Mesodermal cell (in vitro differentiated cells): Measurements from ENCODE around the gene OR1K1.
"Not testable (repeated sequence)": the region's sequence is repeated elsewhere in the genome, so short reads cannot be mapped to it uniquely, and the experiment has no call there.

Source experiments
- H3K27ac ChIP-seq: 2 replicates; pipeline ENCODE4 v1.7.0; 2013; ENCODE audit warnings: mild to moderate bottlenecking, low read depth, low read length, moderate library complexity; ENCODE audit not compliant: severe bottlenecking
- H3K36me3 ChIP-seq: 2 replicates; pipeline ENCODE4 v1.7.1; 2013; ENCODE audit warnings: mild to moderate bottlenecking, low read length, moderate library complexity; ENCODE audit not compliant: control insufficient read depth, insufficient read depth
- H3K4me1 ChIP-seq: one replicate; pipeline ENCODE4 v1.7.1; 2013; ENCODE audit warnings: mild to moderate bottlenecking, low read length; ENCODE audit not compliant: insufficient read depth, control insufficient read depth, poor library complexity, severe bottlenecking
- H3K4me3 ChIP-seq: 2 replicates; pipeline ENCODE4 v1.7.0; 2013; ENCODE audit warnings: low read length, control low read depth, mild to moderate bottlenecking; ENCODE audit not compliant: insufficient read depth, poor library complexity, severe bottlenecking; ENCODE audit errors: extremely low read depth
- H3K9me3 ChIP-seq: 2 replicates; pipeline ENCODE4 v1.7.1; 2013; ENCODE audit warnings: mild to moderate bottlenecking, low read length, moderate library complexity; ENCODE audit not compliant: control insufficient read depth
- WGBS, 2 experiments: methylation state at CpG; one replicate each; pipeline ENCODE4 v1.1.5; 2013; ENCODE audit warnings: missing lambda C conversion rate in 2 of 2; ENCODE audit not compliant: insufficient coverage in 2 of 2; 5-methylcytosine and 5-hydroxymethylcytosine counted together

Gene OR1K1

DNA sequence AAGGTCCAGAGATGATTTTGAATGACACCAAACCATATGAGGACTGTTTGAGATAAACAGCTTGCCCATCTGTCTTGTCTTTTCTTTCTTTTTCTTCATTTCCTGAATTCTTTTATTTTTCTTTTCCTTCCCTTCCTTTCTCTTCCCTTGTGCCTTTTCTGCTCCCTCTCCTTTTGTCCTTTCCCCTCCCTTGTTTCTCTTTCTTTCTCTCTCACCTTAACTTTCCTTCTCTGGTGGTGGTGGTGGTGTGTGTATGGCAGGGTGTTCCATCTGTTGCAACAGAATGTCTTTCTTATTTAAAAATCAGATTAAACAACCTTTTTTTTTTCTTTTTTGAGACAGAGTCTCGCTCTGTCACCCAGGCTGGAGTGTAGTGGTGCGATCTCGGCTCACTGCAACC lies 32.3 kb downstream of the OR1K1 start:
- no peaks in the 10 kb centered on the region for H3K9me3 ChIP-seq
- WGBS, 2 experiments = 93 to 95% methylated on average over 3 of the region's 3 CpGs
- no peaks in the 10 kb centered on the region for H3K4me1 ChIP-seq
- H3K27ac ChIP-seq = no peak overlapping the region
- no peaks in the 10 kb centered on the region for H3K36me3 ChIP-seq
- H3K4me3 ChIP-seq = no peak overlapping the region

DNA sequence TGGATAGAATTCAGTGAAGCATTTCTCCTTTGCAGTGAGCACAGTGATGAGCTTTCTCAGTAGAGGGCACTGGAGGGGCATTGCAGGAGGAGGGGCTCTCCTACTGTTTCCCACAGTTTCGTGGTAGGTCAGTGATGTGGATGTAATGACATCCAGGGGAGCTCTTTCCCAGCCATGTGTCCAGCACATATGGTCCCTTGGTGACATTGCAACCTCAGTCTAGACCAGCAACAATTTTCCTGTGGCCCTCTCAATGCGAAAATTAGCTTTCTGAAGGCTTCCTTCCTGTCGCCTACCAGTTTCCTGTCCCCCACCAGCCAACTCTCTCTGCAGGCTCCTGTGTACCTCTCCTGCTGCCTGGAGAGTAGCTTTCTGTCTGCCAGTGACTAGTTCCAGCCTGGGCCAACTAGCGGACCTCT lies 35.4 kb downstream of the OR1K1 start:
- H3K36me3 ChIP-seq = no peaks in the 10 kb centered on the region
- H3K4me3 ChIP-seq = no peak overlapping the region
- H3K9me3 ChIP-seq = no peaks in the 10 kb centered on the region
- 60 to 78% methylated on average over 3 to 4 of the region's 4 CpGs for WGBS, 2 experiments
- no peaks in the 10 kb centered on the region for H3K4me1 ChIP-seq
- peak overlapping the region; percentile 16 for H3K27ac ChIP-seq

- 88 to 95% methylated on average over 13 to 14 of the region's 14 CpGs for WGBS, 2 experiments
- Histone ChIP-seq H3K27ac (no peak overlapping the region), H3K4me1 (no peaks in the 10 kb centered on the region), H3K4me3 (no peak overlapping the region), H3K9me3 (no peaks in the 10 kb centered on the region), H3K36me3 (no peaks in the 10 kb centered on the region)
Measured at GRCh38 chr9:122837266-122837850, 37.4 kb downstream of the OR1K1 start.

- H3K27ac ChIP-seq, H3K9me3 ChIP-seq, H3K4me3 ChIP-seq, H3K36me3 ChIP-seq, H3K4me1 ChIP-seq: not testable (repeated sequence)
- 71 to 95% methylated on average over 1 to 3 of the region's 3 CpGs for WGBS, 2 experiments
Measured at GRCh38 chr9:122838441-122838840, 38.5 kb downstream of the OR1K1 start.

GRCh38 chr9:122841501-122841900 lies 41.6 kb downstream of the OR1K1 start:
- WGBS, 2 experiments = 75 to 100% methylated on average over 1 to 3 of the region's 4 CpGs
- Histone ChIP-seq H3K27ac (no peak overlapping the region), H3K4me3 (no peak overlapping the region), H3K9me3 (no peaks in the 10 kb centered on the region), H3K36me3 (peaks cover 12% of the 10 kb centered on the region), H3K4me1 (no peaks in the 10 kb centered on the region)

DNA sequence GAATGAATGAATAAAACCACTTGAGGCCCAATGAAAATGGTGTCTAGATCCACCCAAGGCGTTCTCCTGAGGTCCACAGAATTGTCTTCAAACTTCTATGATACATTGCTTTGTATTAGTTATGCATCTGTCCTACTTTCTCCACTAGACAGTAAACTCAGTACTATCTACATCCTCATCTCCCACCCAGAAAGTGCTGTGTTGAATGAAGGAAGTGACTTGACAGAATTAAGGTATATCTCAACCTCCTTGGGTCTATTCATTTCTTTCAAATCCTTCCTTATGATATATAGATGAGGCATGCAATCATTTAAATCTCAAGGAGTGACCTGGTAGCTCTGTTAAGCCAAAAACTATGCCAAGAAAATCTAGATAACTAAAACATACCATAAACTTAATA lies 44.2 kb downstream of the OR1K1 start:
- no peaks in the 10 kb centered on the region for H3K9me3 ChIP-seq
- peaks cover 32% of the 10 kb centered on the region for H3K36me3 ChIP-seq
- no peak overlapping the region for H3K4me3 ChIP-seq
- WGBS, 2 experiments = no CpG with 5 or more reads among the region's 1 CpG
- no peak overlapping the region for H3K27ac ChIP-seq
- no peaks in the 10 kb centered on the region for H3K4me1 ChIP-seq

- H3K4me1 ChIP-seq = no peaks in the 10 kb centered on the region
- no peaks in the 10 kb centered on the region for H3K9me3 ChIP-seq
- H3K36me3 ChIP-seq = peaks cover 40% of the 10 kb centered on the region
- no peak overlapping the region for H3K4me3 ChIP-seq
- 80 to 95% methylated on average over 1 to 3 of the region's 3 CpGs for WGBS, 2 experiments
- H3K27ac ChIP-seq = no peak overlapping the region
Measured at GRCh38 chr9:122845116-122845515, 45.2 kb downstream of the OR1K1 start.

GRCh38 chr9:122846371-122846940 lies 46.5 kb downstream of the OR1K1 start:
- WGBS, 2 experiments = 88 to 100% methylated on average over 2 to 3 of the region's 5 CpGs
- Histone ChIP-seq H3K36me3 (peaks cover 53% of the 10 kb centered on the region), H3K27ac (no peak overlapping the region), H3K9me3 (no peaks in the 10 kb centered on the region), H3K4me3 (no peak overlapping the region), H3K4me1 (no peaks in the 10 kb centered on the region)

- Histone ChIP-seq H3K9me3 (no peaks in the 10 kb centered on the region), H3K4me1 (no peaks in the 10 kb centered on the region), H3K27ac (no peak overlapping the region), H3K36me3 (peaks cover 57% of the 10 kb centered on the region), H3K4me3 (no peak overlapping the region)
- WGBS, 2 experiments = 100% methylated on average over 1 of the region's 2 CpGs
Measured at GRCh38 chr9:122848256-122848943, 48.5 kb downstream of the OR1K1 start.
